ENCODE results near the gene KLHL26. TPM values are rescaled to one million over a fixed set of nuclear protein-coding genes. Genes with fewer than 3 reads are reported as not detected.

The KLHL26 gene
- total RNA-seq, 1 donor from 2014 or later = 2.1 TPM

DNA sequence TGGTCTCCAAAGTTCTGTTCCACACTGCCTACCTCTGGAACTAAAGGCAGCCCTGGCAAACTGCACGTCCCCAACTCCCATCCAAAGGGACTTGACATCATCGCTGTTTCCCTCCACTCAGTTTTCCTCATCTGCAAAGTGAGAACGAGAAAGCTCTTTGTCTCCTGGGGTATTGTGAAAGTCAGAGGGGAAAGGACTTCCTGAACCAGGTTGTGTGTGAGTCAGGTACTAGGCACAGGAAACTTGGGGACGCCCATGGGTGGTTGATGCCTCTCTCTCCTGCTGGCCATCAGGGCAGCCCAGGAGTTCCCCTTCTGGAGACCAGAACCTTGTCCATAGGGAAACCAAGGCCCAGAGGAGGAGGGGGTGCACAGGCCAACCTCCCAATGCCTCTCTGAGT lies 35.0 kb upstream of the KLHL26 start:
- Histone ChIP-seq H3K36me3 (ENCODE audit: control insufficient read depth in 3 of 3, insufficient read depth in 3 of 3, low read length in 3 of 3) (no peaks in the 10 kb centered on the region), H3K4me3 (ENCODE audit: low read length in 3 of 3) (no peak overlapping the region), H3K27ac (ENCODE audit: low read depth, low read length) (no peak overlapping the region), H3K9me3 (ENCODE audit: control insufficient read depth in 3 of 3, low read length in 3 of 3) (no peaks in the 10 kb centered on the region), H3K27me3 (ENCODE audit: control insufficient read depth in 3 of 3, insufficient read depth in 3 of 3, low read length in 3 of 3) (peaks cover 26 to 48% (median 48%) of the 10 kb centered on the region in 3 donors), H3K4me1 (ENCODE audit: control insufficient read depth in 3 of 3, insufficient read depth in 3 of 3, low read length in 3 of 3) (peaks cover 0 to 8% (median 5%) of the 10 kb centered on the region in 3 donors), H3K9ac (ENCODE audit: low read depth in 1 of 3, low read length in 3 of 3) (no peak overlapping the region)

- Histone ChIP-seq H3K9me3 (ENCODE audit: control insufficient read depth in 3 of 3, low read length in 3 of 3) (no peaks in the 10 kb centered on the region), H3K9ac (ENCODE audit: low read depth in 1 of 3, low read length in 3 of 3) (no peak overlapping the region), H3K4me1 (ENCODE audit: control insufficient read depth in 3 of 3, insufficient read depth in 3 of 3, low read length in 3 of 3) (peaks cover 5 to 16% (median 7%) of the 10 kb centered on the region in 3 donors), H3K27me3 (ENCODE audit: control insufficient read depth in 3 of 3, insufficient read depth in 3 of 3, low read length in 3 of 3) (peaks cover 37 to 53% (median 51%) of the 10 kb centered on the region in 3 donors), H3K27ac (ENCODE audit: low read depth, low read length) (no peak overlapping the region), H3K4me3 (ENCODE audit: low read length in 3 of 3) (no peak overlapping the region), H3K36me3 (ENCODE audit: control insufficient read depth in 3 of 3, insufficient read depth in 3 of 3, low read length in 3 of 3) (no peaks in the 10 kb centered on the region)
Observed at GRCh38 chr19:18603255-18603957, 33.4 kb upstream of the KLHL26 start.

- Histone ChIP-seq H3K4me1 (ENCODE audit: control insufficient read depth in 3 of 3, insufficient read depth in 3 of 3, low read length in 3 of 3) (peaks cover 5 to 16% (median 7%) of the 10 kb centered on the region in 3 donors), H3K9me3 (ENCODE audit: control insufficient read depth in 3 of 3, low read length in 3 of 3) (no peaks in the 10 kb centered on the region), H3K27ac (ENCODE audit: low read depth, low read length) (no peak overlapping the region), H3K27me3 (ENCODE audit: control insufficient read depth in 3 of 3, insufficient read depth in 3 of 3, low read length in 3 of 3) (peaks cover 38 to 54% (median 53%) of the 10 kb centered on the region in 3 donors), H3K36me3 (ENCODE audit: control insufficient read depth in 3 of 3, insufficient read depth in 3 of 3, low read length in 3 of 3) (no peaks in the 10 kb centered on the region), H3K4me3 (ENCODE audit: low read length in 3 of 3) (no peak overlapping the region), H3K9ac (ENCODE audit: low read depth in 1 of 3, low read length in 3 of 3) (no peak overlapping the region)
Observed at GRCh38 chr19:18603958-18604819, 32.6 kb upstream of the KLHL26 start.

- H3K27me3 ChIP-seq (ENCODE audit: control insufficient read depth in 3 of 3, insufficient read depth in 3 of 3, low read length in 3 of 3) = peaks cover 42 to 54% (median 52%) of the 10 kb centered on the region in 3 donors
- peaks cover 5 to 16% (median 7%) of the 10 kb centered on the region in 3 donors for H3K4me1 ChIP-seq (ENCODE audit: control insufficient read depth in 3 of 3, insufficient read depth in 3 of 3, low read length in 3 of 3)
- no peak overlapping the region for H3K27ac ChIP-seq (ENCODE audit: low read depth, low read length)
- no peak overlapping the region for H3K9ac ChIP-seq (ENCODE audit: low read depth in 1 of 3, low read length in 3 of 3)
- H3K9me3 ChIP-seq (ENCODE audit: control insufficient read depth in 3 of 3, low read length in 3 of 3) = no peaks in the 10 kb centered on the region
- H3K36me3 ChIP-seq (ENCODE audit: control insufficient read depth in 3 of 3, insufficient read depth in 3 of 3, low read length in 3 of 3) = no peaks in the 10 kb centered on the region
- H3K4me3 ChIP-seq (ENCODE audit: low read length in 3 of 3) = no peak overlapping the region
Observed at GRCh38 chr19:18604820-18605159, 32.0 kb upstream of the KLHL26 start.

- H3K9me3 ChIP-seq (ENCODE audit: control insufficient read depth in 3 of 3, low read length in 3 of 3) = no peaks in the 10 kb centered on the region
- no peak overlapping the region for H3K27ac ChIP-seq (ENCODE audit: low read depth, low read length)
- no peaks in the 10 kb centered on the region for H3K36me3 ChIP-seq (ENCODE audit: control insufficient read depth in 3 of 3, insufficient read depth in 3 of 3, low read length in 3 of 3)
- peaks cover 5 to 16% (median 7%) of the 10 kb centered on the region in 3 donors for H3K4me1 ChIP-seq (ENCODE audit: control insufficient read depth in 3 of 3, insufficient read depth in 3 of 3, low read length in 3 of 3)
- peaks cover 46 to 58% (median 56%) of the 10 kb centered on the region in 3 donors for H3K27me3 ChIP-seq (ENCODE audit: control insufficient read depth in 3 of 3, insufficient read depth in 3 of 3, low read length in 3 of 3)
- H3K9ac ChIP-seq (ENCODE audit: low read depth in 1 of 3, low read length in 3 of 3) = no peak overlapping the region
- H3K4me3 ChIP-seq (ENCODE audit: low read length in 3 of 3) = peak overlapping the region in 2 of 3 donors; percentile 22 to 43
Observed at GRCh38 chr19:18605196-18605545, 31.7 kb upstream of the KLHL26 start.

GRCh38 chr19:18605546-18606280 lies 31.1 kb upstream of the KLHL26 start:
- H3K4me3 ChIP-seq (ENCODE audit: low read length in 3 of 3) = peak overlapping the region; percentile 20 to 43 (median 22)

DNA sequence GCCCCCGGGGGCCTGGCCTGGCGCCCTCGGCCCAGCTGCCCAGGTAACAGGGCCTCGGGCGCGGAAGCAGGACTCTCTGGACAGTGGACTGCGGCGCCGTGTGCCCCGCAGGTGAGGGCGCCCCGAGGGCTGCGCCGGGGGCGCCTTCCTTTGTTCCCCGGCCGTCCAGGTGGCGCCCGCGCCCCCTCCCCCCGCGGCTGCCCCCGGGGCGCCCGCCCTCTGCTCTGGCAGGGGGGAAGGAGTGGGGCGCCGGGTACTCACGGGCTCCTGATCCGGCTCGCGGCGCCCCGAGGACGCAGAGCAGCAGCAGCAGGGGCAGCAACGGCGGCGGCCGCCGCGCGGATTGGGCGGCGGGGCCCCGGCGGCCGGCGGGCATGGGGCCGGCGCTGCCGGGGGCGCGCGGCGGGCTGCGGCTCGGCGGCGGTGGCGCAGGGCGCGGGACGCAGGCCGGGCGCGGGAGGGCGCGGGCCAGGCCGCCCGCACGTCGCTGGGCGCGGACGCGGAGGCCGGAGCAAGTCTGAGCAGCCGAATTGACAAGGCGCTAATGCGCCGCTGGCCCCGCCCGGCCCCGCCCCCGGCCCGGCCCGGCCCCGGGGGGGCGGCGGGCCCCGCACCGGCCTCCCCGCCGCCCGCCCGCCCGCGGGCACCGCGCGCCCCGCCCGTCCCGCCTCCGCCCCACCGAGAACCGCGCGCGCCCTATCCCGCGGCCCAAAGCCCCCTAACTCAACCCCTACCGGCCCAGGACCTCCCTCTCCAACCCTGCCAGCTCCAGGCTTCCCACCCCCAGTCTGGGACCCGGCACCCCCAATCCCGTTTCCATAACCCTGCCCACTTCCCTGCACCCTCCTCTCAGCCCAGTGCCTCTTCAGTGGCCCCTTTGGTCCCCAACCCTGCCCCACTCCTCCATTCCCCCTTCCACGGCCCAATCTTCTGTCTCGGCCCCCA lies 30.3 kb upstream of the KLHL26 start, which contains the start of gene CRLF1:
Gene CRLF1, minus strand, starts transcription at position 519 of the 945 bp plus-strand sequence. Its CDS starts 143 bp downstream, at position 376.
- Histone ChIP-seq H3K36me3 (ENCODE audit: control insufficient read depth in 3 of 3, insufficient read depth in 3 of 3, low read length in 3 of 3) (no peaks in the 10 kb centered on the region), H3K9ac (ENCODE audit: low read depth in 1 of 3, low read length in 3 of 3) (peak within 1 kb of the TSS in 2 of 3 donors; percentile 8 to 23), H3K4me1 (ENCODE audit: control insufficient read depth in 3 of 3, insufficient read depth in 3 of 3, low read length in 3 of 3) (peaks cover 7 to 22% (median 8%) of the 10 kb centered on the region in 3 donors), H3K27ac (ENCODE audit: low read depth, low read length) (no peak within 1 kb of the TSS), H3K27me3 (ENCODE audit: control insufficient read depth in 3 of 3, insufficient read depth in 3 of 3, low read length in 3 of 3) (peaks cover 55 to 68% (median 65%) of the 10 kb centered on the region in 3 donors), H3K9me3 (ENCODE audit: control insufficient read depth in 3 of 3, low read length in 3 of 3) (no peaks in the 10 kb centered on the region), H3K4me3 (ENCODE audit: low read length in 3 of 3) (peak within 1 kb of the TSS in 2 of 3 donors; percentile 20 to 35)

More at GRCh38 chr19:18605546-18606280, 31.1 kb upstream of the KLHL26 start:
- Histone ChIP-seq H3K27ac (ENCODE audit: low read depth, low read length) (no peak overlapping the region), H3K36me3 (ENCODE audit: control insufficient read depth in 3 of 3, insufficient read depth in 3 of 3, low read length in 3 of 3) (no peaks in the 10 kb centered on the region), H3K4me1 (ENCODE audit: control insufficient read depth in 3 of 3, insufficient read depth in 3 of 3, low read length in 3 of 3) (peaks cover 5 to 19% (median 7%) of the 10 kb centered on the region in 3 donors), H3K9me3 (ENCODE audit: control insufficient read depth in 3 of 3, low read length in 3 of 3) (no peaks in the 10 kb centered on the region), H3K9ac (ENCODE audit: low read depth in 1 of 3, low read length in 3 of 3) (peak overlapping the region in 1 of 3 donors; percentile 8), H3K27me3 (ENCODE audit: control insufficient read depth in 3 of 3, insufficient read depth in 3 of 3, low read length in 3 of 3) (peaks cover 50 to 62% (median 60%) of the 10 kb centered on the region in 3 donors)

GRCh38 chr19:18607226-18608101 lies 29.4 kb upstream of the KLHL26 start:
- Histone ChIP-seq H3K36me3 (ENCODE audit: control insufficient read depth in 3 of 3, insufficient read depth in 3 of 3, low read length in 3 of 3) (no peaks in the 10 kb centered on the region), H3K27me3 (ENCODE audit: control insufficient read depth in 3 of 3, insufficient read depth in 3 of 3, low read length in 3 of 3) (peaks cover 61 to 76% (median 74%) of the 10 kb centered on the region in 3 donors), H3K4me3 (ENCODE audit: low read length in 3 of 3) (peak overlapping the region in 1 of 3 donors; percentile 29), H3K9ac (ENCODE audit: low read depth in 1 of 3, low read length in 3 of 3) (peak overlapping the region in 1 of 3 donors; percentile 23), H3K9me3 (ENCODE audit: control insufficient read depth in 3 of 3, low read length in 3 of 3) (no peaks in the 10 kb centered on the region), H3K27ac (ENCODE audit: low read depth, low read length) (no peak overlapping the region), H3K4me1 (ENCODE audit: control insufficient read depth in 3 of 3, insufficient read depth in 3 of 3, low read length in 3 of 3) (peaks cover 15 to 31% (median 16%) of the 10 kb centered on the region in 3 donors)

Measured in skeletal muscle tissue (tissue), 4 donors.